Colonic mucosa (tissue), 4 donors: Measurements from ENCODE around the gene GRID1. TPM values are rescaled to one million over a fixed set of nuclear protein-coding genes. Genes with fewer than 3 reads are reported as not detected.

Source experiments
- DNase-seq: peaks from one replicate; pipeline ENCODE4 v3.0.0-alpha.2; 2020
- H3K27ac ChIP-seq: fragments of 200-600 bp; one replicate; pipeline ENCODE4 v1.8.0; 2021
- H3K27me3 ChIP-seq: fragments of 200-600 bp; one replicate; pipeline ENCODE4 v1.8.0; 2021
- H3K36me3 ChIP-seq: fragments of 200-600 bp; one replicate; pipeline ENCODE4 v1.8.0; 2021
- H3K4me1 ChIP-seq: fragments of 200-600 bp; one replicate; pipeline ENCODE4 v1.8.0; 2021; ENCODE audit warnings: mild to moderate bottlenecking
- H3K4me3 ChIP-seq: fragments of 200-600 bp; one replicate; pipeline ENCODE4 v1.8.0; 2021
- H3K9ac ChIP-seq, 2 donors: one replicate each; pipeline ENCODE4 v1.7.0; 2013; ENCODE audit warnings: control low read depth in 2 of 2, low read depth in 2 of 2, low read length in 2 of 2
- H3K9me3 ChIP-seq: fragments of 200-600 bp; one replicate; pipeline ENCODE4 v1.8.0; 2021
- CTCF ChIP-seq: fragments of 200-600 bp; IDR thresholded peaks from one replicate; pipeline ENCODE4 v1.8.0; 2022; ENCODE audit warnings: antibody characterized with exemption, mild to moderate bottlenecking
- intact Hi-C: fragments of 100-400 bp; cut with DNase I; formaldehyde crosslinking; loops from one replicate; pipeline ENCODE4 v1.14.1; 2022
- total RNA-seq, 2 donors: library from RNA; stranded (reverse); fragmentation: NEBNext Ultra II Directional in 1 of 2; extraction: Animal tissue kit (Norgen Biotek cat#: 25700) in 1 of 2; gene quantifications; one replicate each; pipeline ENCODE4 v1.2.1, GENCODE V29; 2021
- donor health status: healthy.
- donor health status: DM: no; HTN: no; CAD: no.
- donor health status: DM: no; HTN: no; CAD: no.

GRID1 gene
- total RNA-seq, 2 donors from 2014 or later: 0.30 to 0.37 TPM

GRCh38 chr10:86300931-86301830, 65.4 kb downstream of the GRID1 start:
- H3K9me3 ChIP-seq: no peaks in the 10 kb centered on the region

GRCh38 chr10:86300399-86300925, 66.1 kb downstream of the GRID1 start:
- DNase-seq: no peak
- Histone ChIP-seq H3K4me3 (no peak overlapping the region), H3K27me3 (no peaks in the 10 kb centered on the region), H3K4me1 (no peaks in the 10 kb centered on the region), H3K9me3 (no peaks in the 10 kb centered on the region), H3K27ac (no peak overlapping the region), H3K9ac (no peak overlapping the region), H3K36me3 (no peaks in the 10 kb centered on the region)
- TF ChIP-seq CTCF: no peak
- intact Hi-C loops: no loop called here

More at GRCh38 chr10:86300931-86301830, 65.4 kb downstream of the GRID1 start:
- no peak for DNase-seq
- intact Hi-C loops: no loop called here
- Histone ChIP-seq H3K9ac (no peak overlapping the region), H3K36me3 (no peaks in the 10 kb centered on the region), H3K4me1 (no peaks in the 10 kb centered on the region), H3K27ac (no peak overlapping the region), H3K4me3 (no peak overlapping the region), H3K27me3 (no peaks in the 10 kb centered on the region)
- TF ChIP-seq CTCF: no peak

GRCh38 chr10:86299562-86299961, 67.0 kb downstream of the GRID1 start:
- DNase-seq: no peak
- Histone ChIP-seq H3K27ac (no peak overlapping the region), H3K4me1 (no peaks in the 10 kb centered on the region), H3K36me3 (no peaks in the 10 kb centered on the region), H3K9ac (no peak overlapping the region), H3K4me3 (no peak overlapping the region), H3K27me3 (no peaks in the 10 kb centered on the region), H3K9me3 (no peaks in the 10 kb centered on the region)
- intact Hi-C loops: no loop called here
- no peak for TF ChIP-seq CTCF

- Histone ChIP-seq H3K27ac (no peak overlapping the region), H3K4me1 (no peaks in the 10 kb centered on the region), H3K36me3 (no peaks in the 10 kb centered on the region), H3K27me3 (no peaks in the 10 kb centered on the region), H3K9me3 (no peaks in the 10 kb centered on the region), H3K4me3 (no peak overlapping the region), H3K9ac (no peak overlapping the region)
- TF ChIP-seq CTCF: no peak
- intact Hi-C loops: no loop called here
- no peak for DNase-seq
These were observed 68.0 kb downstream of the GRID1 start for GRCh38 chr10:86298501-86299001.

- no peak for TF ChIP-seq CTCF
- Histone ChIP-seq H3K36me3 (no peaks in the 10 kb centered on the region), H3K27me3 (no peaks in the 10 kb centered on the region), H3K27ac (no peak overlapping the region), H3K9me3 (no peaks in the 10 kb centered on the region), H3K4me3 (no peak overlapping the region), H3K4me1 (no peaks in the 10 kb centered on the region), H3K9ac (no peak overlapping the region)
- peak; percentile 0 for DNase-seq
- intact Hi-C loops: no loop called here
These were observed 70.8 kb downstream of the GRID1 start for GRCh38 chr10:86295791-86296190.
